ELF-1 (cell line): ENCODE results near the gene ACP7.
"Not testable (repeated sequence)": the region's sequence is repeated elsewhere in the genome, so short reads cannot be mapped to it uniquely, and the experiment has no call there.

ENCODE experiments used
- DNase-seq: peaks from one replicate; pipeline ENCODE4 v3.0.0-alpha.2; 2016; ENCODE audit warnings: low read depth, low spot score

Gene ACP7

GRCh38 chr19:39078436-39079200, 5.5 kb upstream of the ACP7 start:
- DNase-seq, result no peak

GRCh38 chr19:39080431-39080830, 3.7 kb upstream of the ACP7 start:
- no peak for DNase-seq

GRCh38 chr19:39082167-39082566, 2.0 kb upstream of the ACP7 start:
- no peak for DNase-seq

GRCh38 chr19:39082745-39083598, 1.2 kb upstream of the ACP7 start:
- no peak for DNase-seq

- DNase-seq, result no peak
These were observed 577 bp upstream of the ACP7 start for GRCh38 chr19:39083599-39083982.

- DNase-seq, result no peak
These were observed 538 bp downstream of the ACP7 start for GRCh38 chr19:39084732-39085080.

- no peak for DNase-seq
These were observed 1.2 kb downstream of the ACP7 start for GRCh38 chr19:39085392-39085791.

- no peak for DNase-seq
These were observed 2.2 kb downstream of the ACP7 start for GRCh38 chr19:39086386-39086785.

GRCh38 chr19:39087907-39088686, 3.9 kb downstream of the ACP7 start:
- DNase-seq, result no peak

- DNase-seq, result not testable (repeated sequence)
These were observed 5.8 kb downstream of the ACP7 start for GRCh38 chr19:39090016-39090415.

- DNase-seq, result no peak
These were observed 6.7 kb downstream of the ACP7 start for GRCh38 chr19:39090881-39091280.

- DNase-seq, result not testable (repeated sequence)
These were observed 11.8 kb downstream of the ACP7 start for GRCh38 chr19:39095799-39096540.

- DNase-seq, result no peak
These were observed 13.1 kb downstream of the ACP7 start for GRCh38 chr19:39097299-39097698.

GRCh38 chr19:39097721-39098120, 13.6 kb downstream of the ACP7 start:
- DNase-seq, result no peak

GRCh38 chr19:39098365-39099269, 14.4 kb downstream of the ACP7 start:
- no peak for DNase-seq

- DNase-seq, result no peak
These were observed 15.2 kb downstream of the ACP7 start for GRCh38 chr19:39099341-39099740.

- DNase-seq, result no peak
These were observed 16.5 kb downstream of the ACP7 start for GRCh38 chr19:39100500-39101166.

GRCh38 chr19:39103151-39103550, 19.0 kb downstream of the ACP7 start:
- no peak for DNase-seq

GRCh38 chr19:39104186-39104596, 20.0 kb downstream of the ACP7 start:
- no peak for DNase-seq

GRCh38 chr19:39106194-39106593, 22.0 kb downstream of the ACP7 start:
- DNase-seq, result no peak
